Thymus (tissue), 11 donors: Measurements from ENCODE around the gene PHTF2. TPM values are rescaled to one million over a fixed set of nuclear protein-coding genes. Genes with fewer than 3 reads are reported as not detected.

ENCODE experiments used
- DNase-seq, 9 donors: peaks; one replicate each; pipeline ENCODE4 v3.0.0-alpha.2; 2013; ENCODE audit warnings: low spot score in 9 of 9, low read depth in 6 of 9, missing footprints in 1 of 9
- H3K27ac ChIP-seq, 2 donors: one replicate each; pipeline ENCODE4 v1.5.1; 2013; ENCODE audit warnings: control low read depth in 1 of 2, low read depth in 1 of 2, low read length in 1 of 2, mild to moderate bottlenecking in 1 of 2, moderate library complexity in 1 of 2
- H3K27me3 ChIP-seq, 2 donors: one replicate each; pipeline ENCODE4 v1.5.1; 2013; ENCODE audit warnings: low read length in 1 of 2; ENCODE audit not compliant: control insufficient read depth in 2 of 2, insufficient read depth in 1 of 2
- H3K36me3 ChIP-seq, 2 donors: one replicate each; pipeline ENCODE4 v1.5.1; 2013; ENCODE audit warnings: low read length in 1 of 2, mild to moderate bottlenecking in 1 of 2, moderate library complexity in 1 of 2; ENCODE audit not compliant: control insufficient read depth in 2 of 2, insufficient read depth in 2 of 2
- H3K4me1 ChIP-seq, 2 donors: one replicate each; pipeline ENCODE4 v1.5.1; 2013; ENCODE audit warnings: low read length in 2 of 2; ENCODE audit not compliant: control insufficient read depth in 2 of 2, insufficient read depth in 2 of 2
- H3K4me3 ChIP-seq, 2 donors: one replicate each; pipeline ENCODE4 v1.5.1; 2013; ENCODE audit warnings: low read length in 2 of 2, control low read depth in 1 of 2, mild to moderate bottlenecking in 1 of 2
- H3K9me3 ChIP-seq, 2 donors: one replicate each; pipeline ENCODE4 v1.5.1; 2013; ENCODE audit warnings: low read length in 1 of 2, mild to moderate bottlenecking in 1 of 2; ENCODE audit not compliant: control insufficient read depth in 2 of 2, insufficient read depth in 1 of 2
- WGBS: extraction: QIAGEN DNeasy Blood & Tissue Kit; methylation state at CpG from one replicate; pipeline ENCODE4 v1.1.7; 2013; 5-methylcytosine and 5-hydroxymethylcytosine counted together
- polyA plus RNA-seq: library from polyadenylated mRNA; stranded (reverse); fragments of 200-250 nt; gene quantifications from one replicate; pipeline ENCODE4 v1.2.3, GENCODE V29; 2013
- total RNA-seq: library from RNA; stranded (reverse); fragments of 120-200 nt; gene quantifications from one replicate; pipeline ENCODE4 v1.2.4, GENCODE V29; 2013
- donor health status: healthy.

The PHTF2 gene
- total and polyA plus RNA-seq, 2 donors: 10.9 to 14.1 TPM

DNA sequence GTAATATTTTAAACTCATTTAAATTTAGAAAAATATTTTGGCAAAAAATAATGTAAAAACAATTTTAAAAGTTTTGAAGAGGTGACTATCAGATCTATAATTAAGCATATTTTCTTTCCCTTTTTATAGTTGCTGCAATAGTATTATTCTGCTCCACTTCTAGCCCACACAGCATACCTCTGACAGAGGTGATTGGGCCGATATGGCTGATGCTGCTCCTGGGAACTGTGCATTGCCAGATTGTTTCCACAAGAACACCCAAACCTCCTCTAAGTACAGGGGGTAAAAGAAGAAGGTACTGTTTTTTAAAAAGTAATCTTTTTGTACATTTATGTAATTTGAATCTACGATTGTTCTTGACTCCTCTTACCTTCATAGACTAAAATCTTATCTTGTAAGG lies 110.1 kb downstream of the PHTF2 start:
- no peak overlapping the region for H3K4me3 ChIP-seq
- H3K4me1 ChIP-seq: no peaks in the 10 kb centered on the region
- peaks cover 0 to 2% of the 10 kb centered on the region in 2 donors for H3K9me3 ChIP-seq
- H3K36me3 ChIP-seq: peaks cover 4 to 5% of the 10 kb centered on the region in 2 donors
- DNase-seq: no peak
- no peaks in the 10 kb centered on the region for H3K27me3 ChIP-seq
- 100% methylated on average over 2 of the region's 2 CpGs for WGBS
- no peak overlapping the region for H3K27ac ChIP-seq

DNA sequence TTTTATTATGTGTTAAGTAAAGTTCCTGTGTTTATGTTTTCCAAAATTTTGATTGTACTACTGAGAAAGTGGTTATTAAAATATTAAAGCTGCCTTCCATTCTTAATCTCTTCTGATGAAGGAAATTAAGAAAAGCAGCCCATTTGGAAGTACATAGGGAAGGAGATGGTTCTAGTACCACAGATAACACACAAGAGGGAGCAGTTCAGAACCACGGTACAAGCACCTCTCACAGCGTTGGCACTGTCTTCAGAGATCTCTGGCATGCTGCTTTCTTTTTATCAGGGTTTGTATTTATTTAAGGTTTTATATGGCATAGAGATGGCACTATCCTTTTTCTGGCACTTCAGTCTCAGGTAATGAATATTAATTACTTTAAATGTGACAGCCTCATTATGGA lies 111.6 kb downstream of the PHTF2 start:
- Histone ChIP-seq H3K4me1 (no peaks in the 10 kb centered on the region), H3K9me3 (peaks cover 0 to 2% of the 10 kb centered on the region in 2 donors), H3K4me3 (no peak overlapping the region), H3K36me3 (peaks cover 4 to 5% of the 10 kb centered on the region in 2 donors), H3K27ac (no peak overlapping the region), H3K27me3 (no peaks in the 10 kb centered on the region)
- DNase-seq: no peak
- 96% methylated on average over 2 of the region's 2 CpGs for WGBS

DNA sequence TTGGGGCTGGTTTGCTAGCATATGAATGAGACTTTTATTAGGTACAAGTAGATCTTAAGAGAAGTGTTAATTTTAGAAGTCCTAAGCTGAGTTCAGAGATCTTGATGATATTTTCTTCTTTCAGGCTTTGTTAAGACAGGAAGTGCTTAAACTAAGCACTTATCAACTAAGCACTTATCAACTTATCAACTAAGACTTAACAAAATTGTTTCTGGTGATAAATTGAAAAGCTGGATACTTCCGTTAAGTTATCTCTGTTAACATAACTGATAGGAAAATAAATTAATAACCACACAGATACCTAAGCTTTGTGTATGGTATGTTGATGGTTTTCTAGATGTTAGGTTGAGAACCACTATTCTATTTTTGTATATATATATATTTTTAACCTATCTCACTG lies 113.7 kb downstream of the PHTF2 start:
- 92% methylated on average over 1 of the region's 1 CpG for WGBS
- no peak overlapping the region for H3K27ac ChIP-seq

DNA sequence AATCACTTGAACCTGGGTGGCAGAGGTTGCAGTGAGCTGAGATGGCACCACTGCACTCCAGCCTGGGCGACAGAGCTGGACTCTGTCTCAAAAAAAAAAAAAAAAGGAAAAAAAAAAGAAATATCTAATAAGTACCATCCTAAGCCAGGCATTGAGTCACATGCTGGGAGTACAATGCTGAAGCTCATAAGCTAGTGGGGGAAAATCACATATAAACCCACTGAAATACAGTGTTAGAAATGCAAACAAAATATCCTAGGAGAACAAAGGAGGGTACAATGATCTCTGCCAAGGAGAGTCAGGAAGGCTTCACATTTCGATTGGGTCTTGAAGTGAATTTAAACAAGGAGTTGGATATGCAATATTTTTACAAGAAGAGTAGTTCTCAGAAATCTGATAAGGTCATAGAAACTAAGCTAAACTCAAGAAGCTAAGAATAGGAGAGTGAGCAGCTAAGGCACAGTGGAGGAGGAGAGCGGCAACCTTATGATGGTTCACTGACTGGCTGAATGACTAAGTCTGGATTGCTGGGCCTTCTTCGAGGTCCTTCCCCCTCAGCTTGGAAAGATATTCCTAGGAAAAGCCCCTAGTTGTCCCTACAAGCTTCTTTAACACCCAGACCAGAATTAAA lies 115.5 kb downstream of the PHTF2 start:
- no peaks in the 10 kb centered on the region for H3K4me1 ChIP-seq
- H3K36me3 ChIP-seq: peaks cover 4 to 5% of the 10 kb centered on the region in 2 donors
- H3K27me3 ChIP-seq: no peaks in the 10 kb centered on the region
- DNase-seq: no peak
- H3K9me3 ChIP-seq: no peaks in the 10 kb centered on the region
- 92% methylated on average over 4 of the region's 4 CpGs for WGBS
- no peak overlapping the region for H3K4me3 ChIP-seq
- H3K27ac ChIP-seq: no peak overlapping the region

More for the DNA sequence above, 113.7 kb downstream of the PHTF2 start:
- no peak overlapping the region for H3K4me3 ChIP-seq
- H3K27me3 ChIP-seq: no peaks in the 10 kb centered on the region
- H3K36me3 ChIP-seq: peaks cover 4 to 8% of the 10 kb centered on the region in 2 donors
- DNase-seq: no peak
- no peaks in the 10 kb centered on the region for H3K4me1 ChIP-seq
- no peaks in the 10 kb centered on the region for H3K9me3 ChIP-seq

DNA sequence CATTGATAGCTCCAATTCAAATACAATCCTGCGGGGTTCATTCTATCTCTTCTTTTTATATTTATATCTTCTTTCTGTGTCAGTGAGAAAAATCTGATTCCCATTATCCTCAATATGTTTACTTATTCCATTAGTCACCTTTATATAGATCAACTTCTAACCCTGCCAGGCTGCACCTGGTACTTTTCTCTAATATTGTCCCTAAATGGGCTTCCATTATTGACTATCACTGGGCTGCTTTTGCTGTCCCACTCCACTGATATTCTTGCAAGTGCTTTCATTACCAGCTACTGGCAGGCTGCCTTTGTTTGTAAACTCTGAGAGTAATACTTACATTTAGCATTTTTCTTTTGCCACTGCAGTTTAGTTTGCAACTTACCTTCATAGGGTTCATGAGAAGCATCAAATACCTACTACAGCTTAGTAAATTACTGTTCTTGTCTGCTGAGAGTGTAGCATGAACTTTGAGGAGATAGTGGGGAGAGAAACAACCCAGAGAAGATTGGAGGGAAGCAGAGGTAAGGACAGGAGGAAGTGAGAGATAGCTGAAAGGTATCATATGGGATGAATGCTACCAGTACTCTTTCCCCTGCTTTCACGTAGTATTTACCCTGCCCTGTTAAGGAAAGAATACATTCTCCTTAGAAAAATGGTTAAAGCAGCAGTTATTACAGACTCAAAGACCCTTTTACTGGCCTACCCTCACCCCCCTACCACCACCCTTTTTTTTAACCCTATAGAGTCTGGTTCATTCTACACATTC lies 119.1 kb downstream of the PHTF2 start:
- no peak for DNase-seq
- Histone ChIP-seq H3K27me3 (no peaks in the 10 kb centered on the region), H3K9me3 (no peaks in the 10 kb centered on the region), H3K27ac (no peak overlapping the region), H3K36me3 (peaks cover 0 to 3% of the 10 kb centered on the region in 2 donors), H3K4me1 (no peaks in the 10 kb centered on the region), H3K4me3 (no peak overlapping the region)
- WGBS: 98% methylated on average over 2 of the region's 2 CpGs

DNA sequence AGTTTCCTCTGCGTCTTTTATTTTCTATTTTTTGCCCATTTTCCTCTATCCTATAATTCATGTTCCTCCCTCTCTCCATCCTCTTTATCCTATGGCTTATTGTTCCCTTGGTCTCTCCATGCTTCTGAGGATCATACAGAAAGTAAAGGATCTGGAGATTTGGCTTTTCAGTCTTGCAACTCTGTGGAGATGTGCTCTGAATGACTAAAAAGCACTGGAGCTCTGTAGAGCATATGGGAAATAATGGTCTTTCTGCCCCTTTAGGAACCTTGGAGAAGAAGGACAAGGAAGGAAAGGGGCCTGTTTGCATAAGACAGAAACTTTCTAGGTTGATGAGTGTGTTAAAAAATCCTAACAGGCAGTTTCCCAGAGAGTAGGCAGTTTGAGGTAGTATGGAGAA lies 120.1 kb downstream of the PHTF2 start:
- 97% methylated on average over 1 of the region's 1 CpG for WGBS
- Histone ChIP-seq H3K4me3 (no peak overlapping the region), H3K9me3 (no peaks in the 10 kb centered on the region), H3K27me3 (no peaks in the 10 kb centered on the region), H3K4me1 (peaks cover 0 to 3% of the 10 kb centered on the region in 2 donors), H3K36me3 (peaks cover 0 to 3% of the 10 kb centered on the region in 2 donors), H3K27ac (no peak overlapping the region)
- no peak for DNase-seq

DNA sequence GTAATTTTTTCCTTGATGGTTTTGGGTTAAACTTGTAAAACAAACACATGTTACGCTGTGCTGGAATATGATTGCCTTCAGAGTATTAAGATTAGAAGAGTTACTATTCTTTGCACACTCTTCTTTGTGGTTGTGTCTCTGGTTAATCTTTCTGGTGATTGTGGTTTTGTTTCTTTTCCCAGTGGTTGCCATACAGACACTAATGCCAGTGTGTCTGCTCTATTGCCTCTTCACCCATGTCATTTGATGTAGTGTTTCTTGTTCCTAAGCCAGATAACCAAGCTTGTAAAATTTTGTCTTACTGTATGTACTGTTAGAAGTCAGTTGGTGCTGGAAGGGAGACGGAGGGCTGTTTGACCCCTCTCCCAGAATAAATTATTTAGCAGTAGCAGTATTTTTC lies 124.8 kb downstream of the PHTF2 start:
- Histone ChIP-seq H3K4me1 (peaks cover 0 to 3% of the 10 kb centered on the region in 2 donors), H3K9me3 (no peaks in the 10 kb centered on the region), H3K36me3 (no peaks in the 10 kb centered on the region), H3K27me3 (no peaks in the 10 kb centered on the region), H3K27ac (no peak overlapping the region), H3K4me3 (no peak overlapping the region)
- 43% methylated on average over 2 of the region's 2 CpGs for WGBS
- peak in 2 of 9 donors; percentile 21 to 46 for DNase-seq

DNA sequence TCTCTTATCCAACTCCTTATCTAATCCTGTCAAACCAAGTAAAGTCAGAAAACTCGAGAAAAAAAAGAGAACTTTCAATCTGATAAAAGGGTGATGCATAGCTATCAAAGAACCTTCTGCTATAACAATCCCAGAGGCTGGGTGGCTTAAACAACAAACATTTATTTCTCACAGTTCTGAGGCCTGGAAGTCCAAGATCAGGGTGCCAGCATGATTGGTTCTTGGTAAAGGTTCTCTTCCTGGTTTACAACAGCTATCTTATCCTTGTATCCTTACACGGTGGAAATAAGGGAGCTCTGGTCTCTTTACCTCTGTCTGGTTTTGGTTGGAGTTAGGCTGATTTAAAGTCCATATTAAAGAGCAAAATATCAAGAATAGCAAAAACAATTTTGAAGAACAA lies 131.9 kb downstream of the PHTF2 start:
- Histone ChIP-seq H3K36me3 (no peaks in the 10 kb centered on the region), H3K9me3 (no peaks in the 10 kb centered on the region), H3K27ac (no peak overlapping the region), H3K27me3 (no peaks in the 10 kb centered on the region), H3K4me1 (no peaks in the 10 kb centered on the region), H3K4me3 (no peak overlapping the region)
- DNase-seq: no peak
- 93% methylated on average over 2 of the region's 2 CpGs for WGBS

DNA sequence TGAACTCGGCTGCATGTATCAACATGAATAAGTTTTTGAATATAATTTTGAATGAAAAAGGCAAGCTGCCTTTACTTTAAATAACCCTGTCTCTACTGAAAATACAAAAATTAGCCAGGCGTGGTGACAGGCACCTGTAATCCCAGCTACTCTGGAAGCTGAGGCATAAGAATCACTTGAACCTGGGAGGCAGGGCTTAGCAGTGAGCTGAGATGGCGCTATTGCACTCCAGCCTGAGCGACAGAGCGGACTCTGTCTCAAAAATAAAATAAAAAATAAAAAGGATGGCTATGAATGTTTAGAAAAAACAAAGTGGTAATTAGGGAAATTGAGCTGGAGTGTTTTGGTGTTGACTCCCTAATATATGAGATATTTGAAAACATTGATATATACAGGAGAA lies 133.3 kb downstream of the PHTF2 start:
- DNase-seq: no peak
- Histone ChIP-seq H3K4me1 (no peaks in the 10 kb centered on the region), H3K9me3 (no peaks in the 10 kb centered on the region), H3K4me3 (no peak overlapping the region), H3K36me3 (no peaks in the 10 kb centered on the region), H3K27ac (no peak overlapping the region), H3K27me3 (no peaks in the 10 kb centered on the region)
- 89% methylated on average over 5 of the region's 5 CpGs for WGBS
